ENCODE measurements around the gene STX18. TPM values are rescaled to one million over a fixed set of nuclear protein-coding genes. Genes with fewer than 3 reads are reported as not detected.

STX18 gene
- total RNA-seq, 1 experiment from 2014 or later = 32.7 TPM

- BruUV-seq (replicated peaks) = no TSS peak
- Mint-ChIP-seq H3K4me3 (ENCODE audit: unreplicated experiment) (no peak overlapping the region), H3K9me3 (ENCODE audit: unreplicated experiment) (no peaks in the 10 kb centered on the region), H3K27me3 (ENCODE audit: insufficient read depth, unreplicated experiment) (no peaks in the 10 kb centered on the region), H3K36me3 (ENCODE audit: insufficient read depth, unreplicated experiment) (peaks cover 31% of the 10 kb centered on the region), H3K4me1 (ENCODE audit: insufficient read depth, unreplicated experiment) (no peaks in the 10 kb centered on the region), H3K27ac (ENCODE audit: low read depth, unreplicated experiment) (no peak overlapping the region)
- no peak for TF ChIP-seq CTCF (IDR thresholded peaks at IDR 0.05; ENCODE audit: unreplicated experiment)
- intact Hi-C loops (cut with micrococcal nuclease) = no loop called here
- POLR2A ChIA-PET = interaction anchor here (0.6 kb wide), 1 partner anchor 860 kb away, joined by 3 read pairs; no protein-coding TSS in a partner anchor
- CTCF ChIA-PET = no interaction called here
- no peak for DNase-seq (ENCODE audit: unreplicated experiment)
Observed at GRCh38 chr4:4462970-4463369, 78.9 kb downstream of the STX18 start.

GRCh38 chr4:4461850-4462249 is 80.0 kb downstream of the STX18 start:
- TF ChIP-seq CTCF (IDR thresholded peaks at IDR 0.05; ENCODE audit: unreplicated experiment) = no peak
- no peaks in the 10 kb centered on the region for H3K4me1 Mint-ChIP-seq (ENCODE audit: insufficient read depth, unreplicated experiment)
- no peaks in the 10 kb centered on the region for H3K9me3 Mint-ChIP-seq (ENCODE audit: unreplicated experiment)
- H3K36me3 Mint-ChIP-seq (ENCODE audit: insufficient read depth, unreplicated experiment) = peaks cover 37% of the 10 kb centered on the region
- BruUV-seq (replicated peaks) = no TSS peak
- H3K4me3 Mint-ChIP-seq (ENCODE audit: unreplicated experiment) = no peak overlapping the region
- no peak overlapping the region for H3K27ac Mint-ChIP-seq (ENCODE audit: low read depth, unreplicated experiment)
- no peaks in the 10 kb centered on the region for H3K27me3 Mint-ChIP-seq (ENCODE audit: insufficient read depth, unreplicated experiment)
- no peak for DNase-seq (ENCODE audit: unreplicated experiment)
- intact Hi-C loops (cut with micrococcal nuclease) = no loop called here
- ChIA-PET POLR2A (no interaction called here), CTCF (interaction anchor here (0.7 kb wide), 1 partner anchor 17 kb away, joined by 4 read pairs; no protein-coding TSS in a partner anchor)

- no peaks in the 10 kb centered on the region for H3K4me1 Mint-ChIP-seq (ENCODE audit: insufficient read depth, unreplicated experiment)
- peaks cover 39% of the 10 kb centered on the region for H3K36me3 Mint-ChIP-seq (ENCODE audit: insufficient read depth, unreplicated experiment)
- no peaks in the 10 kb centered on the region for H3K9me3 Mint-ChIP-seq (ENCODE audit: unreplicated experiment)
- CTCF ChIA-PET = interaction anchor here (0.7 kb wide), 1 partner anchor 30 kb away, joined by 5 read pairs; no protein-coding TSS in a partner anchor
- DNase-seq (ENCODE audit: unreplicated experiment) = no peak
- intact Hi-C loops (cut with micrococcal nuclease) = no loop called here
- no peak overlapping the region for H3K27ac Mint-ChIP-seq (ENCODE audit: low read depth, unreplicated experiment)
- POLR2A ChIA-PET = no interaction called here
- H3K27me3 Mint-ChIP-seq (ENCODE audit: insufficient read depth, unreplicated experiment) = no peaks in the 10 kb centered on the region
- no peak for TF ChIP-seq CTCF (IDR thresholded peaks at IDR 0.05; ENCODE audit: unreplicated experiment)
- no peak overlapping the region for H3K4me3 Mint-ChIP-seq (ENCODE audit: unreplicated experiment)
- BruUV-seq (replicated peaks) = no TSS peak
Observed at GRCh38 chr4:4461178-4461577, 80.7 kb downstream of the STX18 start.

GRCh38 chr4:4460759-4461158 is 81.1 kb downstream of the STX18 start:
- Mint-ChIP-seq H3K27ac (ENCODE audit: low read depth, unreplicated experiment) (no peak overlapping the region), H3K4me3 (ENCODE audit: unreplicated experiment) (no peak overlapping the region), H3K27me3 (ENCODE audit: insufficient read depth, unreplicated experiment) (no peaks in the 10 kb centered on the region), H3K9me3 (ENCODE audit: unreplicated experiment) (no peaks in the 10 kb centered on the region), H3K4me1 (ENCODE audit: insufficient read depth, unreplicated experiment) (no peaks in the 10 kb centered on the region), H3K36me3 (ENCODE audit: insufficient read depth, unreplicated experiment) (peaks cover 39% of the 10 kb centered on the region)
- intact Hi-C loops (cut with micrococcal nuclease) = no loop called here
- CTCF ChIA-PET = interaction anchor here (0.7 kb wide), 1 partner anchor 30 kb away, joined by 5 read pairs; no protein-coding TSS in a partner anchor
- no peak for DNase-seq (ENCODE audit: unreplicated experiment)
- no TSS peak for BruUV-seq (replicated peaks)
- POLR2A ChIA-PET = no interaction called here
- TF ChIP-seq CTCF (IDR thresholded peaks at IDR 0.05; ENCODE audit: unreplicated experiment) = no peak
